ENCODE measurements around the gene WDR87.

GRCh38 chr19:37928527-37929286, 22.3 kb upstream of the WDR87 start:
- no peak for TF ChIP-seq CTCF (IDR thresholded peaks at IDR 0.05; ENCODE audit: insufficient read depth, low read length)
- no peak for TF ChIP-seq POLR2AphosphoS5 (IDR thresholded peaks at IDR 0.05; ENCODE audit: low read depth)

All from HL-60 (cell line).